OCI-LY7 (cell line): Measurements from ENCODE around the gene TPSB2. TPM values are rescaled to one million over a fixed set of nuclear protein-coding genes. Genes with fewer than 3 reads are reported as not detected.
"Not testable (repeated sequence)": the region's sequence is repeated elsewhere in the genome, so short reads cannot be mapped to it uniquely, and the experiment has no call there.

Source experiments
- BruUV-seq: library from RNA; stranded (reverse); fragments of 400-500 nt; replicated peaks from 2 replicates; lab custom pipeline; 2021; lab: Mats Ljungman, UMichigan
- CTCF ChIA-PET: fragments of 300-600 bp; sonication (Branson Sonifier 250); formaldehyde crosslinking; loops from one replicate; lab custom pipeline; 2022; ENCODE audit warnings: antibody characterized with exemption; ENCODE audit not compliant: unreplicated experiment; lab: Charles Lee
- POLR2A ChIA-PET: fragments of 300-600 bp; sonication (Branson Sonifier 250); formaldehyde crosslinking; loops from one replicate; lab custom pipeline; 2022; ENCODE audit warnings: antibody characterized with exemption; lab: Charles Lee
- DNase-seq: peaks from one replicate; pipeline ENCODE4 v3.0.0-alpha.2; 2015; ENCODE audit warnings: low spot score
- H2AFZ ChIP-seq: fragments of 200-600 bp; sonication (generic), shearing (Covaris generic); 2 replicates; pipeline ENCODE4 v1.6.1; 2014; ENCODE audit warnings: mild to moderate bottlenecking, antibody characterized with exemption, low read length, moderate library complexity
- H3K27ac ChIP-seq: fragments of 200-600 bp; sonication (generic); 2 replicates; pipeline ENCODE4 v1.5.1; 2014; ENCODE audit warnings: mixed run types, low read depth, mild to moderate bottlenecking, moderate library complexity, low read length, inconsistent platforms; ENCODE audit not compliant: poor library complexity, severe bottlenecking
- H3K36me3 ChIP-seq: fragments of 200-600 bp; sonication (generic); 2 replicates; pipeline ENCODE4 v1.6.1; 2014; ENCODE audit warnings: mild to moderate bottlenecking, antibody characterized with exemption, low read length, moderate library complexity, mixed read lengths; ENCODE audit not compliant: insufficient read depth
- H3K4me1 ChIP-seq: fragments of 200-600 bp; sonication (generic); 2 replicates; pipeline ENCODE4 v1.5.1; 2014; ENCODE audit warnings: mild to moderate bottlenecking, low read length; ENCODE audit not compliant: insufficient read depth, poor library complexity, severe bottlenecking
- H3K4me2 ChIP-seq: fragments of 200-600 bp; sonication (generic); 2 replicates; pipeline ENCODE4 v1.6.1; 2014; ENCODE audit warnings: mild to moderate bottlenecking, low read length
- H3K4me3 ChIP-seq: fragments of 200-600 bp; sonication (generic); 2 replicates; pipeline ENCODE4 v1.5.1; 2014; ENCODE audit warnings: mild to moderate bottlenecking, low read depth, low read length; ENCODE audit not compliant: poor library complexity, severe bottlenecking
- H3K79me2 ChIP-seq: fragments of 200-600 bp; sonication (generic); 2 replicates; pipeline ENCODE4 v1.6.1; 2016; ENCODE audit warnings: low read depth, mild to moderate bottlenecking, low read length, moderate library complexity, mixed read lengths; ENCODE audit not compliant: insufficient read depth
- H3K9me2 ChIP-seq: fragments of 200-600 bp; sonication (generic); 2 replicates; pipeline ENCODE4 v1.6.1; 2016; ENCODE audit warnings: mild to moderate bottlenecking, low read length, mixed read lengths; ENCODE audit not compliant: insufficient read depth
- H3K9me3 ChIP-seq: fragments of 200-600 bp; sonication (generic); 2 replicates; pipeline ENCODE4 v1.6.1; 2014; ENCODE audit warnings: mild to moderate bottlenecking, mixed run types, low read length, mixed read lengths
- H4K20me1 ChIP-seq: fragments of 200-600 bp; sonication (generic); 2 replicates; pipeline ENCODE4 v1.6.1; 2014; ENCODE audit warnings: mild to moderate bottlenecking, antibody characterized with exemption, low read length, moderate library complexity, mixed read lengths; ENCODE audit not compliant: insufficient read depth
- intact Hi-C: fragments of 100-400 bp; cut with micrococcal nuclease; formaldehyde crosslinking; loops from one replicate; pipeline ENCODE4 v1.10.0; 2022; ENCODE audit not compliant: unreplicated experiment
- total RNA-seq, 2 experiments: library from RNA; depleted of rRNA in 1 of 2; stranded (reverse); fragments of >200 nt in 1 of 2; shearing (Covaris generic) in 1 of 2; gene quantifications; 2 replicates each; pipeline ENCODE4 v1.2.3, GENCODE V29; 2014 to 2022

The TPSB2 gene
- total RNA-seq, 2 experiments from 2014 or later: not detected

GRCh38 chr16:1231301-1231700 is 1.3 kb upstream of the TPSB2 start:
- CTCF ChIA-PET, H3K4me1 ChIP-seq, H2AFZ ChIP-seq, intact Hi-C loops, DNase-seq, H3K9me3 ChIP-seq, H3K9me2 ChIP-seq, BruUV-seq, H4K20me1 ChIP-seq, H3K36me3 ChIP-seq, H3K4me3 ChIP-seq, H3K4me2 ChIP-seq, H3K79me2 ChIP-seq, H3K27ac ChIP-seq: not testable (repeated sequence)
- POLR2A ChIA-PET: interaction anchor here (0.7 kb wide), 1 partner anchor 375 kb away, joined by 5 read pairs; no protein-coding TSS in a partner anchor

GRCh38 chr16:1230471-1231212 is 658 bp upstream of the TPSB2 start:
- H3K9me3 ChIP-seq, H4K20me1 ChIP-seq, DNase-seq, CTCF ChIA-PET, H3K4me3 ChIP-seq, H3K9me2 ChIP-seq, H3K27ac ChIP-seq, H3K4me2 ChIP-seq, H3K79me2 ChIP-seq, H3K4me1 ChIP-seq, intact Hi-C loops, H2AFZ ChIP-seq, BruUV-seq, H3K36me3 ChIP-seq: not testable (repeated sequence)
- POLR2A ChIA-PET: interaction anchor here (0.7 kb wide), 1 partner anchor 374 kb away, joined by 5 read pairs; no protein-coding TSS in a partner anchor

- H2AFZ ChIP-seq, H4K20me1 ChIP-seq, H3K36me3 ChIP-seq, CTCF ChIA-PET, DNase-seq, H3K4me2 ChIP-seq, H3K27ac ChIP-seq, H3K4me3 ChIP-seq, H3K9me2 ChIP-seq, H3K4me1 ChIP-seq, intact Hi-C loops, H3K9me3 ChIP-seq, BruUV-seq, H3K79me2 ChIP-seq, POLR2A ChIA-PET: not testable (repeated sequence)
These were observed 508 bp downstream of the TPSB2 start for GRCh38 chr16:1229476-1229875.

GRCh38 chr16:1228227-1228626 is 1.8 kb downstream of the TPSB2 start:
- intact Hi-C loops, H3K36me3 ChIP-seq, BruUV-seq, H2AFZ ChIP-seq, H3K9me2 ChIP-seq, H4K20me1 ChIP-seq, DNase-seq, H3K4me1 ChIP-seq, CTCF ChIA-PET, H3K9me3 ChIP-seq, H3K27ac ChIP-seq, H3K79me2 ChIP-seq, H3K4me2 ChIP-seq, POLR2A ChIA-PET, H3K4me3 ChIP-seq: not testable (repeated sequence)

GRCh38 chr16:1226692-1227091 is 3.3 kb downstream of the TPSB2 start:
- H3K27ac ChIP-seq: not testable (repeated sequence)

GRCh38 chr16:1225728-1226311 is 4.2 kb downstream of the TPSB2 start:
- H3K9me3 ChIP-seq, H3K27ac ChIP-seq, H3K4me3 ChIP-seq, POLR2A ChIA-PET, intact Hi-C loops, H3K79me2 ChIP-seq, CTCF ChIA-PET, H3K4me2 ChIP-seq, BruUV-seq, H2AFZ ChIP-seq, H4K20me1 ChIP-seq, DNase-seq, H3K4me1 ChIP-seq, H3K9me2 ChIP-seq, H3K36me3 ChIP-seq: not testable (repeated sequence)

More at GRCh38 chr16:1226692-1227091, 3.3 kb downstream of the TPSB2 start:
- CTCF ChIA-PET, H4K20me1 ChIP-seq, H3K79me2 ChIP-seq, H3K9me2 ChIP-seq, POLR2A ChIA-PET, intact Hi-C loops, H2AFZ ChIP-seq, DNase-seq, H3K9me3 ChIP-seq, H3K4me2 ChIP-seq, H3K4me3 ChIP-seq, BruUV-seq, H3K4me1 ChIP-seq, H3K36me3 ChIP-seq: not testable (repeated sequence)
